Activated naive CD4-positive, alpha-beta T cell treated with anti-CD3 and anti-CD28 coated beads, Interleukin-2, amount 50 U/mL, for 72 hours (primary cell): ENCODE results near the gene ZNF660. TPM values are rescaled to one million over a fixed set of nuclear protein-coding genes. Genes with fewer than 3 reads are reported as not detected.
"Not testable (repeated sequence)": the region's sequence is repeated elsewhere in the genome, so short reads cannot be mapped to it uniquely, and the experiment has no call there.

Experiments used
- ATAC-seq, 2 donors: fragments of 150-1000 bp; cut with Tn5 transposase; 2 replicates each; pipeline ENCODE4 v1.10.0; 2021; ENCODE audit warnings: mild to moderate bottlenecking in 2 of 2, moderate library complexity in 2 of 2
- DNase-seq, 2 donors: peaks; one replicate each; pipeline ENCODE4 v3.0.0; 2021 to 2022; ENCODE audit warnings: low spot score in 2 of 2
- H3K27ac Mint-ChIP-seq, 2 donors: one replicate each; pipeline ENCODE4 v1.8.0; 2022; ENCODE audit warnings: mild to moderate bottlenecking in 2 of 2, mixed read lengths in 2 of 2
- H3K36me3 Mint-ChIP-seq, 2 donors: one replicate each; pipeline ENCODE4 v1.8.0; 2022; ENCODE audit warnings: mixed read lengths in 2 of 2
- H3K9me3 Mint-ChIP-seq, 2 donors: one replicate each; pipeline ENCODE4 v1.8.0; 2022; ENCODE audit warnings: mixed read lengths in 2 of 2
- total RNA-seq, 2 donors: library from RNA; stranded (reverse); gene quantifications; one replicate each; pipeline ENCODE4 v1.2.3, GENCODE V29; 2022

Gene ZNF660
- total RNA-seq, result 1 to 10 TPM in 1 of 2 donors, under 1 TPM in 1; 0.23 to 1.1 TPM

GRCh38 chr3:44584646-44585501 lies at the start of gene ZNF660:
Gene ZNF660 (plus strand): TSS chr3:44584964. CDS start chr3:44594194, 9,230 bp downstream.
- Mint-ChIP-seq H3K27ac (no peak within 1 kb of the TSS), H3K9me3 (peaks cover 15 to 26% of the 10 kb centered on the region in 2 donors), H3K36me3 (peaks cover 36 to 43% of the 10 kb centered on the region in 2 donors)
- no peak for DNase-seq
- ATAC-seq, result peak; percentile 13 to 33

- DNase-seq (no peak), ATAC-seq (no peak)
- no peaks in the 10 kb centered on the region for H3K36me3 Mint-ChIP-seq
- H3K27ac Mint-ChIP-seq, result no peak overlapping the region
- H3K9me3 Mint-ChIP-seq, result no peaks in the 10 kb centered on the region
Observed at GRCh38 chr3:44535364-44535763, 49.4 kb upstream of the ZNF660 start.

DNA sequence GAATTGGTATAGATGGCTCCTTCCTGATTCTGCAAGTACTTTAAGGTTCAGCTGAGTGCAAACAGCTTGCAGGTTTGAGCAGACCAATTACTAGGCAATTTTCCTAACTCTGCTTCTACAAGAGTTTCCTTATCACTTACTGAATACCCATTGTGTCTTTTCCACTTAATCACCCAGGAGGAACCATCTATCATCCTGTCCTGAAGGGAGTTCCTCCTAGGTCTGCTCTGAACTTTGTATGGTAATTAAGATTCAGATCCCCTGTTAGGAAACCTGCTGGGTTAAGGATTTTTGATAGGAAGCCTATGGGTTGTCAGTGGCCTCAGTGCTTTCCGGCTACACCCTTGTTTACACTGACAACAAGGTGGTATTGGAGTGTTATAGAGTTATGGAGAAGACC lies 40.0 kb upstream of the ZNF660 start:
- H3K36me3 Mint-ChIP-seq, H3K9me3 Mint-ChIP-seq, H3K27ac Mint-ChIP-seq, DNase-seq, ATAC-seq: not testable (repeated sequence)

DNA sequence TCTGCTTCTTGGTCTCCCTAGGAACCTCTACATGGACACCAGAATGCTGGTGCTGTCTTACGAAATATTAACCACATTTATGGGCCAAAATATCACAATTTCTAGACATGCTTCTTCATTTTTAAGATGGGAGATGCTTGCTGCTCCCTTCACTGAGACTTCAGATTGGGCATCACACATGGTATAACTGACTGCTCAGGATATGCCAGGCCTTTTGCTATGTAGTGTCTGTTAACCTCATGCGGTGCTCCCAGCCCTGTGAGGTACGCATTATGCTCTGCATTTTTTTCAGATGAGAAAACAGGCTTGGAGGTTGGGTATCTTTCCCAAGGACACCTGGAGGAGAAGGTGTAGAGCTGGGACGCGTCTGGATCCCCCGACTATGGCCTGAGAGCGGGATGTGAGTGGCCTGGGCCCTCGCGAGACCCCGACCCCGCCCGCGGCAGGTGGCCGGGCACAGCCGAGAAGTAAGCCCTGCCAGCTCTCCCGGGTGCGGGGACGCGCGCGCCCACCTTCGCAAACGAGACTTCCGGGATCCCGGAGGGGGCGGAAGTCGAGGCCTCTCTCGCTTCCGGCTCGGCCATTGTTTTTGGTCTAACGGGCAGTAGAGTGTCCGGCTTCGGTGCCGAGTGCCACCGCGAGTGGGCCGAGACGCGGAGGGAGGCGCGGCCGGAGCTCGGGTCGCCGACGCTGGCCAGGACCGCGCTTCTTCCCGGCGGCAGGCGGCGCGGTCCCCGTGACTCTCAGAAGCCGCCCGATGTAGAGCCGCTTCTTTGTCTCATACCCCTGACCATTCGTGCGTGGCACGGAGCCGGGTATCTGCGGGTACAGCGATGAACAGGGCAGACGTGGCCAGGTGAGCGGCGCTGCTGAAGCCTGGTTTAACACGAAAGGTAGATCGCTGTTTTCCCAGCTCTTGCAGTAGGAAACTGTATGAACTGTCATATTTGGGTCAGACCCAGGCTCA lies 29.9 kb upstream of the ZNF660 start, which contains the start of gene ZKSCAN7:
TSS of gene ZKSCAN7 (plus strand) at position 568 of the 967 bp plus-strand sequence. CDS start 1,855 bp downstream, outside the sequence.
- peaks cover 10 to 35% of the 10 kb centered on the region in 2 donors for H3K9me3 Mint-ChIP-seq
- DNase-seq, result peak; percentile 43 to 74
- peak within 1 kb of the TSS; percentile 22 to 74 for H3K27ac Mint-ChIP-seq
- peak; percentile 59 to 79 for ATAC-seq
- peaks cover 19 to 41% of the 10 kb centered on the region in 2 donors for H3K36me3 Mint-ChIP-seq

DNA sequence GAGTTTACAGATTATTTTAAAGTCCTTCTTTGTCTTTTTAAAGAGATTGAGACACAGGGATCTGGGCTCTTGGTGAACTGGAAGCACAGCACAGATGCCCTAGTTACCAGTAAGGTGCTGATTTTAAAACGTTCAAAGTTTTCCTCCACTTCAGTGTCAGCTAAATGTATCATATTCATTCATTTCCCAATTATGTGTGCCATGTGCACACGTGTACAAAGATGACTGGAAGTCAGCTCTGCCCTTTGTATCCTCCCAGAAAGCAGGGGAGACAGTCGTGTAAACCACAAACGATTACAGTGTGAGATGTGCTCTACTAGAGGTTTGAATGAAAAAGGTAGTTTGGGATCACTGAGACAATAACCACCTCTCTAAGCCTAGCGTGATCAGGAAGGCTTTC lies 29.0 kb upstream of the ZNF660 start:
- Mint-ChIP-seq H3K9me3 (peaks cover 10 to 38% of the 10 kb centered on the region in 2 donors), H3K36me3 (peaks cover 23 to 49% of the 10 kb centered on the region in 2 donors), H3K27ac (peak overlapping the region in 1 of 2 donors; percentile 74)
- ATAC-seq (peak; percentile 22 to 57), DNase-seq (no peak)

DNA sequence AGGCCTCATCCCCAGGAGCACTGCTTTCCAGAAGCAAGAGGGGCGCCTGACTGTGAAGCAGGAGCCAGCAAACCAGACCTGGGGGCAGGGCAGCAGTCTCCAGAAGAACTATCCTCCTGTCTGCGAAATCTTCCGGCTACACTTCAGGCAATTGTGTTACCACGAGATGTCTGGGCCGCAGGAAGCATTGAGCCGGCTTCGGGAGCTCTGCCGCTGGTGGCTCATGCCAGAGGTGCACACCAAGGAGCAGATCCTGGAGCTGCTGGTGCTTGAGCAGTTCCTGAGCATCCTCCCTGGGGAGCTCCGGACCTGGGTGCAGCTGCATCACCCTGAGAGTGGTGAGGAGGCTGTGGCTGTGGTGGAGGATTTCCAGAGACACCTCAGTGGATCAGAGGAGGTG lies 27.7 kb upstream of the ZNF660 start:
- no peak for ATAC-seq
- Mint-ChIP-seq H3K36me3 (peaks cover 37 to 62% of the 10 kb centered on the region in 2 donors), H3K9me3 (peaks cover 10 to 33% of the 10 kb centered on the region in 2 donors), H3K27ac (no peak overlapping the region)
- DNase-seq, result no peak

DNA sequence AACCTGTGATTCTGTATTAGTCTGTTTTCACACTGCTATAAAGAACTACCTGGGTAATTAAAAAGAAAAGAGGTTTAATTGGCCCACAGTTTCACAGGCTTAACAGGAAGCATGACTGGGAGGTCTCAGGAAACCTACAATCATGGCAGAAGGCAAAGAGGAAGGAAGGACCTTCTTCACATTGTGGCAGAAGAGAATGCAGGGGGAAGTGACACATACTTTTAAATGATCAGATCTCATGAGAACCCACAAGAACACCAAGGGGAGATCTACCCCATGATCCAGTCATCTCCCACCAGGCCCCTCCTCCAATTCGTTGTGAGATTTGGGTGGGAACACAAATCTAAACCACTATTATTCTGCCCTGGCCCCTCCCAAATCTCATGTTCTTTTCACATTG lies 23.7 kb upstream of the ZNF660 start:
- H3K27ac Mint-ChIP-seq, result no peak overlapping the region
- DNase-seq (no peak), ATAC-seq (no peak)
- H3K36me3 Mint-ChIP-seq, result peaks cover 36 to 78% of the 10 kb centered on the region in 2 donors
- H3K9me3 Mint-ChIP-seq, result peaks cover 6 to 29% of the 10 kb centered on the region in 2 donors

- Mint-ChIP-seq H3K27ac (no peak overlapping the region), H3K36me3 (peaks cover 44 to 76% of the 10 kb centered on the region in 2 donors), H3K9me3 (peaks cover 13 to 35% of the 10 kb centered on the region in 2 donors)
- no peak for ATAC-seq
- no peak for DNase-seq
Observed at GRCh38 chr3:44562147-44562546, 22.6 kb upstream of the ZNF660 start.

DNA sequence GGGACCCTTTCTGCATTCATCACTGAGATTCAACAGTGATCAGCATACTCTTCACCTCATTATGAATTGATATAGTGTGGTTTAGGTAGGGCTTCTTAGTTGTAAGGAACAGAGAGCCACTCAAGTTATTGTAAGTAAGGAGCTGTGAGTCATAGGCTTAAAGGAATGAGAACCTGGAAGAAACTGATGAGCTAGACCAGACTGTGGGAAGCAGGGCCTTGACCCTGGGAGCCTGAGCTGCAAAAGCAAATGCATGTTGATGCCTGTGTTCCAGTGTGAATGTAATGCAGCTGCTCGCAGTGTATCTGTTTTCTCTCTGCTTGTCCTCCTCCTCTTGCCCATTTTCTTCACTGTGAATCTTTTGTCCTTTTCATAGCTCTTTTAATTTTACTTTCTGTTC lies 16.2 kb upstream of the ZNF660 start:
- no peak for ATAC-seq
- H3K9me3 Mint-ChIP-seq, result peaks cover 54 to 67% of the 10 kb centered on the region in 2 donors
- H3K36me3 Mint-ChIP-seq, result peaks cover 77 to 86% of the 10 kb centered on the region in 2 donors
- DNase-seq, result no peak
- H3K27ac Mint-ChIP-seq, result no peak overlapping the region

GRCh38 chr3:44571024-44571423 lies 13.7 kb upstream of the ZNF660 start:
- Mint-ChIP-seq H3K36me3 (peaks cover 64 to 66% of the 10 kb centered on the region in 2 donors), H3K9me3 (peaks cover 48 to 56% of the 10 kb centered on the region in 2 donors), H3K27ac (no peak overlapping the region)
- DNase-seq (no peak), ATAC-seq (no peak)

GRCh38 chr3:44576613-44577012 lies 8.2 kb upstream of the ZNF660 start:
- no peak for ATAC-seq

GRCh38 chr3:44577354-44577952 lies 7.3 kb upstream of the ZNF660 start:
- not testable (repeated sequence) for ATAC-seq, H3K27ac Mint-ChIP-seq, DNase-seq
- peaks cover 23 to 25% of the 10 kb centered on the region in 2 donors for H3K9me3 Mint-ChIP-seq
- peaks cover 34 to 37% of the 10 kb centered on the region in 2 donors for H3K36me3 Mint-ChIP-seq

More at GRCh38 chr3:44576613-44577012, 8.2 kb upstream of the ZNF660 start:
- peaks cover 38 to 42% of the 10 kb centered on the region in 2 donors for H3K36me3 Mint-ChIP-seq
- peaks cover 29 to 32% of the 10 kb centered on the region in 2 donors for H3K9me3 Mint-ChIP-seq
- DNase-seq, result no peak
- H3K27ac Mint-ChIP-seq, result no peak overlapping the region

DNA sequence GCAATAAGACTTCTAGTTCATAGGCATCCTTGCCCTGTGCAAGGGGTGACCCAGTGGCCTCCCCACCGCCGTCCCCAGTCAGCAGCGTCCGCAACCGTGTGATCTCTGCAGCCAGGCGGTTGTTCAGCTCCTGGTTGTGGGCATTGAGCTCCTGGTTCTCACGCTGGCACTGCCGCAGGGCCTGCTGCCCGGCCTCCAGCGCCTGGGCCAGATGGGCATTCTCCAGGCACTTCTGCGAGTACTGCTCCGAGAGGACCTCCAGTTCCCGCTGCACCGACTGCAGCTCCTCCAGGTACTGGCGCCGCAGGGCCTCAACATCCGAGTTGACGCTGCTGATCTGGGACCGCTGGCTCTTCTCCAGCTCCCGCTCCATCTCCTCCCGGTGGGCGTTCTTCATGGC lies 6.4 kb upstream of the ZNF660 start:
- not testable (repeated sequence) for DNase-seq, H3K27ac Mint-ChIP-seq, ATAC-seq
- peaks cover 18 to 21% of the 10 kb centered on the region in 2 donors for H3K9me3 Mint-ChIP-seq
- peaks cover 32 to 37% of the 10 kb centered on the region in 2 donors for H3K36me3 Mint-ChIP-seq

- DNase-seq, H3K27ac Mint-ChIP-seq, ATAC-seq: not testable (repeated sequence)
- H3K9me3 Mint-ChIP-seq, result peaks cover 23 to 28% of the 10 kb centered on the region in 2 donors
- peaks cover 37 to 43% of the 10 kb centered on the region in 2 donors for H3K36me3 Mint-ChIP-seq
Observed at GRCh38 chr3:44578924-44579515, 5.7 kb upstream of the ZNF660 start.

- H3K36me3 Mint-ChIP-seq, result peaks cover 37 to 48% of the 10 kb centered on the region in 2 donors
- not testable (repeated sequence) for DNase-seq, ATAC-seq
Observed at GRCh38 chr3:44579749-44580148, 5.0 kb upstream of the ZNF660 start.

More at GRCh38 chr3:44579749-44580148, 5.0 kb upstream of the ZNF660 start:
- not testable (repeated sequence) for H3K27ac Mint-ChIP-seq
- H3K9me3 Mint-ChIP-seq, result peaks cover 23 to 33% of the 10 kb centered on the region in 2 donors
